ENCODE measurements around the gene CBX4.

The CBX4 gene

DNA sequence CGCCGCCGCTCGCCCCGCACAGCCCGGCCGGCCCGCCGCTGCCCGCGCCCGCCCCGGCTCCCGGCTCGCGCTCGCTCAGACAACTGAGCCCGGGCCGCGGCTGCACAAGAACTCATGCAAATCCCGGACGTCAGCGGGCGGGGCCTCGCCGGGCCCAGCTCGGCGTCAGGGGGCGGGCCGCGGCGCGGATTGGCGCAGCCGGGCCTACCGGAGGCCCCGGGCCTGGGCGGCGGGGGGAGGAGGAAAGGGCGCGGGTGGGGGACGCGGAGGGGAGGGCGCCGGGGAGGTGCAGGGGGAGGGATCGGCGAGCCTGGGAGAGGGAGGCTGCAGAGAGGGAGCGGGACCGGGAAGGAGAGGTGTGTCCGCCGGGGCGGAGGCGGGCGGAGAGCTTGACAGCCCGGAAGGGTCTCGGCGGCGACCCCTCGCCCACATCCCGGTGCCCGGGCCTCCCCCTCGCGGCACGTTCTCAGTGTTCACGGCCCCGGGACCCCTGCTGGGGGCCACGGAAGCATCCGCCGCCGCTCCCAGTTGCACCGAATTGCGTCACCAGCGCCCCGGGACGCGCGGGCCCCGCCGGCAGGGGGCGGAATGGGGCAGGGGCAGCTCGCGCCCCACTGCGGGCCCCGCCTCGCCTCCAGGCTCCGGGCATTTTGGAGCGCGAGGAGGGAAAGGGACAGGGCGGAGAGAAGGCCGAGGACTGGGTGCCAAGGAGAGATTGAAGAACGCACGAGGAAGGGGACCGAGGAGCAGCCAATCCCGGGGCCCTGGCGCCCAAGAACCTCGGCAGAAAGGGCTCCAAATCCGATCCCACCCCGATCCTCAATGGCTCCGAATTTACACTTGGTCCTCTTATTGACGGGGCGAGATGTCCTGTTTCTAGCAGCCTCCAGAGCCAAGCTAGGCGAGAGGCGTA, at the start of gene CBX4:
TSS of gene CBX4 (minus strand) at position 85 of the 913 bp plus-strand sequence. CDS start 189 bp downstream, outside the sequence.
- peak; percentile 80 to 84 for DNase-seq (ENCODE audit: low read depth in 2 of 2)

DNA sequence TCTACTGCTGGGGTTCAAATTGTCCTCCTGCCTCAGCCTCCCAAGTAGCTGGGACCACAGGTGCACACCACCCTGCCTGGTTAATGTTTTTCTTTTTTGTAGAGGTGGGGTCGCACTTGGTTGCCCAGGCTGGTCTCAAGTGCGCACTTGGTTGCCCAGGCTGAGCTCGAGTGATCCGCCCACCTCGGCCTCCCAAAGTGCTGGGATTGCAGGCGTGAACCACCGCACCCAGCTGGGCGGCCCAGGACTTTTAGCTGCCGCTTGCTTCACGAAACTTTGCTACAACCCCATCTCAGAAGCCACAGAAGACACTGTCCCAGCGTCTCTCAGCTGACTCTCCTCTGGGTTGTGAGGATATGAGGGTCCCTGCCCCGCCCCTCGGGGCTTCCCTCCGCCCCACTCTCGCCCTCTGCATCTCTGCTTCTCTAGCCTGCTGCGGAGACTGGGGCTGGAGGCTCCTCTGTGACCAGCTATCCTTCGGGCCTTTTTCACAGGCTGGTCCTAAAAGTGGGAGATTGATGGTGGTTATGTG, 48.8 kb upstream of the CBX4 start:
- no peak for DNase-seq (ENCODE audit: low read depth in 2 of 2)

DNA sequence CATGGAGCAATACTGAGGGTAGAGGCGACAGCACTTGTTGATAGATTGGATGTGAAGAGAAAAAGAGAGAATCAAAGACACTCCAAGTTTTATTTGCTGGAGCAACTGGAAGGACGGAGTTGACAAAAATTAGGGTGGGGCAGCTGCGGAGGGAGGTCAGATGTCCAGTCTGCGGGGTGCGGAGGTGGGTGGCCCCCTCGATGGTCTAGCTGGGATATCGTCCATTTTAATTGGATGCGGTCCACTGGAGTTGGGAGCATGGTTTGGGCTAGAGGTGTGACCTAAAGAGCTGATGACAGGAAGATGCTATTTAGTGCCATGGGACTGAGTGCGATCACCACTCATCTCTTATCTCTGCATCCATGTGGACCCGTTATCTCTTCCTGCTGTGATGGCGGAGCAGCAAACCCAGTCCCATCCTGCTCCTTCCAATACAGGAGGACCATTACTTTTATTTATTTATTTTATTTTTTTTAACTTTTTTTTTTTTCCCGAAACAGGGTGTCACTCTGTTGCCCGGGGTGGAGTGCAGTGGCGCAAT, 48.3 kb upstream of the CBX4 start:
- DNase-seq (ENCODE audit: low read depth in 2 of 2), result no peak

DNA sequence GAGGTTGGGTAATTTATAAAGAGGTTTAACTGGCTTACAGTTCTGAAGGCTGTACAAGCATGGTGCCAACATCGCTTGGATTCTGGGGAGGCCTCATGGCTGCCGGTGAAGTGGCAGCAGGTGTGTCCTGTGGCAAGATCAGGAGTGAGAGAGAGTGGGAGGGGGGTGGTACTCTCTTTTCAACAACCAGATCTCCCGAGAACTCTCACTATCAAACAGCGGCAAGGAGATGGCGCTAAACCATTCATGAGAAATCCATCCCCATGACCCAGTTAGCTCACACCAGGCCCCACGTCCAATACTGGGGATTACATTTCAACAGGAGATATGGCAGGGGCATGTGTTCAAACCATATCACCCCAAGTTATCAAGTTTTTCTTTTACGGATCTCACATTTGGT, 44.0 kb upstream of the CBX4 start:
- no peak for DNase-seq (ENCODE audit: low read depth in 2 of 2)

DNA sequence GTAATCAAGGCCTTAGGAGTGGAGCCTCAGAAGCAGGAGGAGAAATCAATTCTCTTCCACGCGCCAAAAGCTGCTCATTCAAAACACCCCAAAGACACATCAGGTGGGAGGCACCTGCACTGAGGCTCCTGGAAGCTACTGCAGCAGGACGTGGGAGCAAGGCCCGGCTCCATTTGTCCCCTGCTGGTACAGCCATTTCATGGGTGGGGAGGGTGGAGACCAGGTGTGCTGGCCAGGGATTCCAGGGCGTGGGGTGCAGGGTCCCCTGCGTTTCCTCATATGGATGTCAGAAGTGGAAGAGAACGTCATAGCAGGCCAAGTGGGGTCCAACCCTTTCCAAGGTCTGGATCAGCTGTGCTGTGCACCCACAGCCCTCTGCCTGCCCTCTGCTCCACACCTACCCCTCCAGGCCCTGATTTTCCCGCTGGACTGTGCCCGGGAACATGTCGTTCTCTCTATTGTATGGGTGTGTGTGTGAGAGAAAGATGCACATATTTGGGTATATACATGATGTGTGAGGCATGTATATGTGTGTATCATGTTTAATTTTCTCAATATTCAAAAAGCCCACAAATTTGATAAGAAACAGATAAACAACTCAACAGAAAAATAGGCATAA, 39.2 kb upstream of the CBX4 start:
- DNase-seq (ENCODE audit: low read depth in 2 of 2), result no peak

DNA sequence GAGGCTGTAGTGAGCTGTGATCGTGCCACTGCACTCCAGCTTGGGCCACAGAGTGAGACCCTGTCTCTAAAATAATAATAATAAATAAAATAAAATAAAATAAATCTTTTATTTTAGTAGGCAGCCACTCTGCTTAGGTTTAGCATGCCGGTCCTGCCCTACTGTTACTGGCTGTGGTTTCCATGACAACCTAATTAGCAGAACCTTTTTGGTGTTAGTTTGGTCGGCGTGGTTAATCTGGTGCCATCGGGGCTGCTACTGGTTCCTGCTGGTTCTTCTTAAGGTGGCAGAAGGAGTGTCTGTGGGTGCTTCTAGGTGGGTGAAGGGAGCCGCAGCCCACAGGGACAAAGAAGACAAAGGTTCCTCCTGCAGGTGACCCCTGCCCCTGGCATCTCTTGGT, 37.8 kb upstream of the CBX4 start:
- no peak for DNase-seq (ENCODE audit: low read depth in 2 of 2)

DNA sequence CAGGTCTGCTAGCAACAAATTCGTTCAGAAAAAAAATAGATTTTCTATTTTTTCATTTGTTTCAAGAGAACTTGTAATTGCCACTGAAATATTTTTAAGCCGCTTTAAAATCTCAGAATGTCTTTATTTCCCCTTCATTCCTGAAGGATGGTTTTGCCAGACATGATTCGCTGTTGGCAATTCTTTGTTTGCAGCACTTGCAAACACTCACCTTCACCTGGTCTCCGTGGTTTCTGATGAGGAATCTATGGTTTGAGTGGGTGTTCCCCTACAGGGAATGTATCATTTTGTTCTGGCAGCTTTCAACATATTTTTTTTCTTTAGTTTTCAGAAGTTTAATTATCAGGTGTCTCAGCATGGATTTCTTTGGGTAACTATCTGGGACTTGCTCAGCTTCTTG, 36.3 kb upstream of the CBX4 start:
- no peak for DNase-seq (ENCODE audit: low read depth in 2 of 2)

DNA sequence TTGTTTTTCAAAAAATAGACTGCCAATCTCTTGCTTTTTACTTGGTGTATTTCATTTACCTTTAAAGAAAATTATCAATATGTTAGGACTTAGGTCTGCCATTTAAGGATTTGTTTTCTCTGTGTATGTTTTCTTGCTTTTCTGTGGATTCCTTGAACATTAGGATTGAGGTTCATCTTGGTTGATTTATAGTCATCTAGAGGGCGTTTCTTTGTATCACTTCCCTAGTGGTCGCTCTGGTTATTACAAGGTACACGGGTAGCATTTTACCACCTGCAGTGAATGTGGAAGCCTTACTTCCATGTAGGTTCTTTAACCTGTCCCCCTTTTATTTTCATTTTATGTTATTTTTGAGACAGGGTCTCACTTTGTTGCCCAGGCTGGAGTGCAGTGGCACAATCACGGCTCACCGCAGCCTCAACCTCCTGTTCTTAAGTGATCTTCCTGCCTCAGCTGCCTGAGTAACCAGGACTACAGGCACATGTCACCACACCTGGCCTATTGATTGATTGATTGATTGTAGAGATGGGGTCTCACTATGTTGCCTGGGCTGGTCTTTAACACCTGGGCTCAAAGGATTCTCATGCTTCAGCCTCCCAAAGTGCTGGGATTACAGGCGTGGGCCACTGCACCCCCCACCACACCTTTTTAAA, 35.2 kb upstream of the CBX4 start:
- no peak for DNase-seq (ENCODE audit: low read depth in 2 of 2)

DNA sequence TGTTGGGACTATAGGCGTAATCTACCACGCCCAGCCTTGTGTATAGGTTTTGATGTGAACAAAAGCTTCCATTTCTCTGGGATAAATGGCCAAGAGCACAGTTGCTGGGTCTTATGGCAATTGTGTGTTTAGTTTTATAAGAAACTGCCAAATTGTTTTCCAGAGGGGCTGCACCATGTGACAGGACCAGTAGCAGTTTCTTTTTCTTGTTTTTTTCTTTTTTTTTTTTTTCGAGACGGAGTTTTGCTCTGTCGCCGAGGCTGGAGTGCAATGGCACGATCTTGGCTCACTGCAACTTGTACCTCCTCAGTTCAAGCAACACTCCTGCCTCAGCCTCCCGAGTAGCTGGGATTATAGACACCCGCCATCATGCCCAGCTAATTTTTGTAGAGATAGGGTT, 34.3 kb upstream of the CBX4 start:
- no peak for DNase-seq (ENCODE audit: low read depth in 2 of 2)

DNA sequence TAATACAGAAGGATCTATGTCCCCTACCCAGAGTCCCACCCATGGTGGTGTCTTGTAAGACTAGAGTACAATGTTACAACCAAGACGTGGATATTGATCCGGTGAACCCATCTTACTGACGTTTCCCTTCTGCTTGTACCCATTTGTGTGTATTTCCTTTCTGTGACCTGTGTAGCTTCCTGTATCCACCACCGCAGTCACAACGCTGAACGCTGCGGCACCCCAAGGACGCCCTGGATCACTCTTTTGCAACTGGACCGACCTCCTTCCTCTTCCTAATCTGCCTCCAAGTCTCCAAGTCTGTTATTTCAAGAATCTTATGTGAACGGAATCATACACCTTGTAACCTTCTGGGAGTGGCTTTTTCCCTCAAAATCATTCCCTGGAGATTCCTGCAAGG, 33.5 kb upstream of the CBX4 start:
- no peak for DNase-seq (ENCODE audit: low read depth in 2 of 2)

DNA sequence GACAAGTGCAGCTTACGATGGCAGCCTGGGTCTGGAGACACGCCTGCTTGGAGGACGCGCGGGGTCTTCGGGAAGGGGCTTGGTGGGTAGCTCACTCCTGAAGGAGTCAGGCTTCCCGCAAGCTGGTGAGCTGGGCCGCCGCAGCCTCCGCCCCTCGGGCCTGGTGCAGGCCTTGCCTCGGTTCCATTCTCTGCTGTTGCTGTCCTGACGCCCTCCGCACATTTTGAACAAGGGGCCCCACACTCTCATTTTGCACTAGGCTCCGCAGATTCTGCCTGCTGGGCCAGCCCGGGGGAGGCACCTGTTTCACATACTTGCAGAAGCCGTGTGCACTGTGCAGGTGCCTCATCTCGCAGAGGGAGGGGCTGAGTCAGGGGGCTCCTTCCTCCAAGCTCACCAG, 31.9 kb upstream of the CBX4 start:
- DNase-seq (ENCODE audit: low read depth in 2 of 2), result no peak

DNA sequence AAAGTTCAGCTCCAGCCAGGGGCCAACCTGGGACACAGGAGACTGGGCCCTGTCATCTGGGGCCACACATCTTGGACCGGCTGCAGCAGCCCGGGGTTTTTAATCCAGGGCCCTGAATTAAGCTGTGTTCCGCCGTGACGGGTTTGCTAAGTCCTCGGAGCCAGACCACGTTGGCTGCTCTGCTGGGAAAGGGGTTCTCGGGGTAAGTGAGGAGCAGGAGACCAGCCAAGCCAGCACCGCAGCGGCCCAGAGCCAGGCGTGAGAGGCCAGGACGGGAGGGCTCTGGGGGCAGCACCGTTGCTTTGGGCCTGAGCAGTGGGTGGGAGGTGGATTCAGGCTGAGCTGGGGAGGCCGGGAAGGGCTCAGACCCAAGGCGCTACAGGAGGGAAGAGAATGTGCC, 31.3 kb upstream of the CBX4 start:
- no peak for DNase-seq (ENCODE audit: low read depth in 2 of 2)

DNA sequence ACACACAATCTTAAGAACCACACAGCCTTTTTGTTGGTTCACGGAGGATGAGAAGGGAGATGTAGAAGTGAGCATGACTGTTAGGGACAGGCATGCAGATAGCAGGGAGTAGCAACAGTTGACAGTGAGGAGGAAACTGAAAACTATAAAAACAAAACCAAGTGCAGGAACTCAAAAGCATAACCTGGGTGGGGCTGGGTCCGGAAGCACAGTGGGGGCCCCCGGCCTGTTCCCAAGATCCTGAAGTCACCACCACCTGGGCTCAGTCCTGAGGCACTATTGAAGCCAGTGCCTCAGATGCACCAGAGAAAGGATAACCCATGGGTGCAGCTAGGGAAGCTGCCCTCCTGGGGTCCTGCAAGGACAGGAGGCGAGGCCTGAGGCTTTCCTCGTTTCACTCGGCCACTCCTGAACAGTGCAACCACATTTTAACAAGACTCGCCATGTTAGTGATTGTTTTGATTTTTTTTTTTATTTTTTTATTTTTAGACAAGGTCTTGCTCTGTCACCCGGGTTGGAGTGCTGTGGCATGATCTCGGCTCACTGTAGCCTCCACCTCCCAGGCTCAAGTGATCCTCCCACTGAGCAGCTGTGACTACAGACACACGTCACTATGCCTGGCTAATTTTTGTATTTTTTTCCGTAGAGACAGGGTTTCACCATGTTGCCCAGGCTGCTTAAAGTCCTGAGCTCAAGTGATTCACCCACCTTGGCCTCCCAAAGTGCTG, 27.7 kb upstream of the CBX4 start:
- no peak for DNase-seq (ENCODE audit: low read depth in 2 of 2)

DNA sequence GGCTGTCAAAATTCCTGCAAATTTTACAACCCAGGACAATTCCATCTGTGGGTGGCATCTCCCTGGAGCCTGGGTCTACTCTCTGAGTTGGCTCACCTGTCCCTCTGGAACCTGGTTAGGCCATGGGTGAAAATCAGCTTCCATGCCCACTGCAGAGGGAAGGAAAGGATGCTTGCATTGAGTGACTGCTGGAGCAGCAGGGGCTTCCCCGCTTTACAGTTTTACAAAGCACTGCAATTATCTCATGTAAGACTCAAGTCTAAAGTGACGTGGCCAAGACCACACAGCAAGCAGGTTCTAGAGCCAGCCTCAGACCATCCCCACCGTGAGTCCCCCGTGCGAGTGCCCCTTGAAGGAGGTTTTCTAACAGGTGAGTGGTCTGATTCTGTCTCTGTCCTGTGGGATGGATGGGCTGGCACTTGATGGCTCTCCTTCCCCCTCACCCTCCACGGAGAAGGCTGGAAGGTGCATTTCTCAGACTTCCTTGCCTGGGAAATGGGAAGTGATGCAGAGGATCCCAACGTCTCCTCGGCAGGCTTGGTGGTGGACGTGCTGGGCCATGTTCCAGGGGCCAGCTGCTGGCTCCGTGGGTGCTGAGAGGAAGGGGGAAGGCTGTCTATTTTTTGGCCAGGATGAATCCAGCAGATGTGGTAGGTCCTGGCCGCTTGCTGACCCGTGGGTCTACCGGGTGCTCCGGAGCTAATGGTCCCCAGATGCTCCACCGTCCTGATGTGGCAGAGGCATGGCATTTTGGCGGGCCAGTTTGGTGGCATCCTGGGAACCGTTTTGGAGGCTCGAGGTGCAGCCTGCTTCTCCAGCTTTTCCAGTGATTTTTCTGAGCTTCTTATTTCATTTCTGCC, 26.3 kb upstream of the CBX4 start:
- DNase-seq (ENCODE audit: low read depth in 2 of 2), result no peak

DNA sequence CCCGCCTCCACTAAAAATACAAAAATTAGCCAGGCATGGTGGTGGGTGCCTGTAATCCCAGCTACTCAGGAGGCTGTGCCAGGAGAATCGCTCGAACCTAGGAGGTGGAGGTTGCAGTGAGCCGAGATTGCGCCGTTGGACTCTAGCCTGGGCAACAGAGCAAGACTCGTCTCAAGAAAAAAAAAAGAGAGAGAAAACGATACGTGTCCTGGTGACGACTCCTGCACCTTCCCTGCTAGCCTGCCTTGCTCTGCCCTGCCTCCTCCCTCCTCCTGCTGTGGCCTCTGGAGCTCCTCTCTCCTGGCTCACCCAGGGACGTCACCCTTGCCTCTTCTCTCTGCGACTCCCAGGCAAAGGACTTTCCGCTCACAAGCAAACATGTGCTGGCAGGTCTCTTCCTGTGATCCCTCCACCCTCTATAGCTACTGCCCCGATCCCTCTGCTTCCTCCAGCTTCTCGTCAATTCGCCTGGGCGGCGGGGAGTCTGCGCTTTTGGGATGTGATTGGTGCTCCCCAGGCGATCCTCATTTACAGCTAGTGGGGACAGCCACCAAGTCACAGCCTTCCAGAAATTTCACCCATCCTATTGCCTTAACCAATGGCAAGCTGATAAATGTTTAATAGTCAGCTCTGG, 25.5 kb upstream of the CBX4 start:
- no peak for DNase-seq (ENCODE audit: low read depth in 2 of 2)

DNA sequence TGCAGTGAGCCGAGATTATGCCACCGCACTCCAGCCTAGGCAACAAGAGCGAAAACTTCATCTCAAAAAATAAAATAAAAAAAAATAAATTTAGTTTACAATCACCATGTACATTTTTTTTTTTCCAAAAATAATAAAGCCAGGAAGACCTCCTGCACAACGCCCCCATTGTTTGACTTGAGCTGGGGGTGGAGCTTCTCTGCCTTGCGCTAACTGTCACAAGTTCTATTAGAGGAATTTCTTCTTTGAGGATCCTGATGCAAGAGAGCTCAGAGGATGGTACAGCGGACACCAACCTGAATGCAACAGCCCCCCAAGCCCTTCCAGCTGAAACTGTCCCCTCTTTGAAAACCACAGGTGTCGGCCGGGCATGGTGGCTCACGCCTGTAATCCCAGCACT, 24.9 kb upstream of the CBX4 start:
- DNase-seq (ENCODE audit: low read depth in 2 of 2), result no peak

DNA sequence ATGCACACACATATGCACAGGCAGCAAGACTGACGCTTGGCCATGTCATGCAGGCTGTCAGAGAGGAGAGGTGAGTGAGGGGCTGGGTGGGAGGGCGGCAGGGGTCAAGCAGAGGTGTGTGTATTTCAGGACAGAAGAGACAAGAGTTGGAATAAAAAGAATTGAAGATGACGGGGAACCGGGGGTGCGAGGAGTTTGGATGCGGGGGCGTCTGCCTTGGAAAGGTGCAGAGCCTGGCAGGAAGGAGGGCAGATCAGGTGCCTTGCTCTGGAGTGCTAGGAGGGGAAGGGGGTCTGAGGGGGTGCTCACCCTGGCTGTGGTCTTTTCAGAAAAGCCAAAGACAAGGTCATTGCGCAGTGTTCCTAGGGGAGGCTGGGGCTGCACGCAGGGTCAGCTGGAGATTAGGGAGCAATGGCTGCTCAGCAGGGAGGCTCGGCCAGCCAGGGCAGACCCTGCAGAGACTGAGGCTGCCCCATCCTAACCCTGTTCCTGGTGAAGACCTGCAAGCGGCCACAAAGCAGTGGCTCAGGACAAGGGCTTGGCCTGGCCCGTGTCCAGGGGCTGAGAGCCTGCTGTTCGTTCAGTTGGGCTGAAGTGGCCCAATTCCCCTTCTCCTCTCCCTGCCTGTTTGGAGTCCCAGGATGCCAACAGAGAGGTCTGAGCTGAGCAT, 23.7 kb upstream of the CBX4 start:
- DNase-seq (ENCODE audit: low read depth in 2 of 2), result no peak

DNA sequence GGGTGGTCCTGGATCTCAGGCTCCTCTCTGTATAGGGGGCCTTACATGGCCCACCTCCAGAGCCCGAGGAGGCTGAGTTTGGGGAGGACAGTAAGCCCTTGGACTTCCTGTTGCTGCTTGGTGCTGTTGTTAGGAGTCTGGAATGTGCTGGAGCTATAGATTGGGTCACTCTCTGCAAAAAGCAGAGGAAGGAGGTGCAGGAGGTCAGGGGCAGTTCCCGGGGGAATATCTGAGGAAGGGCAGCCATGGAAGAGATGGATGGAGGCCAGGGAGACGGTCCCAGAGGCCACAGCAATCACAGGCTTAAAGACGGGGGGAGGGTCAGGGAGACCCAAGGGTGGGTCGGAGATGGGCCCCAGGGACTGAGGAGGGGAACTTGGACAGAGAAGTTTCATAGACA, 23.0 kb upstream of the CBX4 start:
- DNase-seq (ENCODE audit: low read depth in 2 of 2), result no peak

DNA sequence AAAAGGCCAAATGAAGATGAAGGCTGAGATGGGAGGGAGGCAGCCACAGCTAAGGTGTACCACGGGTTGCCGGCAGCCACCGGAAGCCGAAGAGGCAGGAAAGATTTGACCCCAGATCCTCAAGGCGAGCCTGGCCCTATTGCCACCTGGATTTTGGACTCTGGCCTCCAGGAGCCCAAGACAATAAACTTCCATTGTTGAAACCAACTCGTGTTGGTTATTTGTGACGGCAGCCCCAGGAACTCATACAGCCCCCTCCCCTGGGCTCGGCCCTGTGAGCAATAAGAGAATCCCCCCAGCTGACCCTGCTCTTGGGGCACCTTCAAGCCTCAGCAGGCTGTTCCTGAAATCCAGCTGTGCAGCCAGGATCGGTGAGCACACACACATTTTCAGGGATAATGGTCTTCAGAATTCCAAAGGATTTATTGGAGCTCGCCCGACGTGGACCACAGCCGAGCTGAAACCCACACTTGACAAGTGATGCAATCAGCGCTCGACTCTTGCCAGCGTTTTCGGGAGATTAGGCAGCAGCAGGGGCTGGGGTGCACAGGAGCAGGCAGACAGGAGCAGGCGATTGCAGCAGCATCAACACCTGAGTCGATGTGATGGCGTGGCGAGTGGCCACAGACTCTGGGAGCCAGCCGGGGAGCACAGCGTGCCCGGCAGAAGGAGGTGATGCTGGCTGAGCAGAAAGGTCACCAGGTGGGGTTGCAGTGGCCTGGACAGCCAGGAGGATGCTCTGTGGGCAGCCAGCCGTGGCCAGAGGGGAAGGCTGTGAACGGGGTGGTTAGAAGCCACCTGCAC, 22.4 kb upstream of the CBX4 start:
- no peak for DNase-seq (ENCODE audit: low read depth in 2 of 2)
